IPS-NIHi7 (cell line): ENCODE measurements around the gene PPIF.

Source experiments
- DNase-seq: peaks from one replicate; pipeline ENCODE4 v3.0.0; 2012; ENCODE audit warnings: mixed read lengths; ENCODE audit errors: extremely low spot score

PPIF gene

DNA sequence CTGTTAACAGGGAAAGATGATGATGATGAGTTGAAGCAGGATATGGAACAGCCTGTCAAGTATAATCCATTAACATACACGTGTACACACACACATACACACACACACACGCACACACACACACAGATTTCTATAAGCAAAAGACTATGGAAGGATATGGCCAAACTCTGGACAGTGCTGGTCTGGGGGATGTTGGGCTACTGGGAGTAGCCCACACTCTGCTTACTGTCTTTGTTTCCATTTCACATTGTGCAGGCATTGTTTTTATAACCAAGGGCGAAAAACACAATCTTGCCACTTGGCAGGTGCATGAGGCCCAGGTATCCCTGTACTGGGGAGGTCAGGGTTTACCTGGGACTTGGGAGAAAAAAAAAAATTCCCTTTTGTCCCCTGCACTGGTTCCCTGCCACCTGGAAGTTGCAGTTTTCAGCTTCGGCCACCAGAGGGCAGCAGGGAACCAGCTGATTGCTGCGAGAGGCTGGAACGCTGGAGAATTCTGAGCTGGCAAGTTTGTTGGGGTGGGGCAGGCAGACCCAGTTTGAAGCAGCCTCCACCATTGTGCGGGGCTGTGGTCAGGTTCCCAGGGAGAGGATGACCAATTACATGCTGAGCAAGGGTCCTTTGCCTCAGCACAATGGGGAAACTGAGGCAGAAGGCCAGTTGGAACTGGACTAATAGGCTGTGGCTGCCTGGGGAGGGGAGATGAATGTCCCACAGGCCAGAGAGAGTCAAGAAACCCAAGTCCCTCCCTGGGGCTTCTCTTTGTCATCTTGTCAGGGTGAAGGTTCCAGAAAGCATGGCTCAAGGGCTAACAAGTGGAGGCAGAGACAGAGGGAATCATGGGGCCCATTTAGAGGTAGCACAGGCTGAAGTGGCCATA is 27.3 kb downstream of the PPIF start:
- peak; percentile 93 for DNase-seq

DNA sequence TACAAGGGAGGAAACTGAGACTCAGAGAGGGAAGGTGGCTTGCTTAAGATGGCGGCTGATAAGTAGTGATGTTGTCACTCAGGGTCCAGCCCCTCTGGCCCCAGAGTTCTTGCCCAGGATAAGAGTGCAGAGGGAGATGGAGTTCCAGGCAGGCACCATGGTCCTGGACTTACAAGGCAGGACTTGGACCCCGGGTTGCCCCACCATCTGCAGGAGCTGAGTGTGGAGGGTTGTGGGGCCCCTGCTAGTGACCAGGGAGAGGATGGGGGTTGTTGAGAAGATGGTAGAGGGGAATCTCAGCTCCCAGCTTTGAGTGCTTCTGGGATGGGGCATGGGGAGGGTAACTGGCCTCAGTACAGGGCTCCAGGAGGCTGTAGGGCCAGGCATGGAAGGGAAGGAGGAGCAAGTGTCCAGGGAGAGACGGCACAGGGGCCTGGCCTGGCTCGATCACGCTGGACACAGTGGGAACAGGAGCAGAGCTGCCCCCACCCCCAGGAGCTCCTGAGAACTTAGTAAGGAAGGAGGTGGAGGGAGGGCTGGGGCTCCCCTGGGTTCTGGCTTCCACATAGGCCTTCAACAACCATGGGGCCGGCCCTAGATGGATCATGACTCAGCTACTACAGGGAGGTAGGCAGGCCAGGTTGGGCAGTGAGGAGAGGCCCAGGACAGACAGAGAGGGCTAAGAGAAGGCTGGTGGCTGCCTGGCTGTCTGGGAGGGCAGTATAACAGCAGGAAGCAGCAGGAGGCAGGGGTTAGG is 28.2 kb downstream of the PPIF start:
- DNase-seq: no peak

DNA sequence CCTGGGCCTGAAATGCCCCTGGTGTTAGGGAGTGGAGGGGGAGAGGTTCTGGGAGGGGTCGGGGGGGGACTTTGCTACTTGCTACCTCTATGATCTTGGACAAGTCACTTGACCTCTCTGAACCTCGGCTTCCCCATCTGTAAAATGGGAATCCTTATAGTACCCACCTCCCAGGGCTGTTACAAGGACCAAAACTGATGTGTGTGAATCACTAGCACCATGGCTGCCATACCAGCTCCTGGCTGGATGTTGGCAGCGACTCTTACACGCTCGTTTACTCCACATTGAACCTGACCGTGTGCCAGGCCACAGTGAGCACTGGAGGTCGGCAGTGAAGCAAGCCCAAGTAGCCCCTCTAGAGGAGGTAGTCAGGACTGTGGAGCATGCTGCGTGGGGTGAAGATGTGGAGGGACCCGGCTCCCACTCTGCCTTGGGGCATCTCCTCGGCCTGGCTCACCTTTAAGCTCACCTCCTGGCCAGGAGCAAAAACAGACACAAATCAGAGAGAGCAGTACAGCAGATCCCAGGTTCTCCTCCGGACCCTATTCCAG is 28.9 kb downstream of the PPIF start:
- no peak for DNase-seq

DNA sequence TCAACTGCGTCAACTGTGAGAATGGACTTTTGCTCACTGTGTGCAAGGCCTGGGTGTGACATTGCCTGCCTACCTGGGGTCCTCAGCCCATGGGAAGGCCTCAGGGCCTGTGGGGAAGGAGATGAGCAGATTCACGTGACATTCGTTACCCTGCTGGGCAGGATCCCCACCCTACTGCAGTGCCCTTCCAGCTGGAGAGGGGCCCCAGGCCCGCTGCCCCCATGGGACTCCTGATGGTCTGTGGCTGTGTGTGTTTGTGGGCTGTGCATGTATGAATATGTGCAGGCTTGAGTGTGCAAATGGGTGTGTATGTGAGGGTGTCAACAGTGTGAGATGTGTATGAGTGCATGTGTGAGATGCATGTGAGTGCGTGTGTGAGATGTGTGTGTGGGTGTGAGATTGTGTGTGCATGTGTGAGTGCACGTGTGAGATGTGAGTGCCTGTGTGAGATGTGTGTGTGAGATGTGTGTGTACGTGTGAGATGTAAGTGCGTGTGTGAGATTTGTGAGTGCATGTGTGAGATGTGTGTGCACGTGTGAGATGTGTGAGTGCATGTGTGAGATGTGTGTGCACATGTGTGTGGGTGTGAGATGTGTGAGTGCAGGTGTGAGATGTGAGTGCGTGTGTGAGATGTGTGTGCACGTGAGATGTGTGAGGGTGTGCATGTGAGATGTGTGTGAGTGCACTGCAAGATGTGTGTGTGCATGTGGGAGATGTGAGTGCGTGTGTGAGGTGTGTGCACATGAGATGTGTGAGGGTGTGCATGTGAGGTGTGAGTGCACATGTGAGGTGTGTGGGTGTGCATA is 29.7 kb downstream of the PPIF start:
- no peak for DNase-seq

- no peak for DNase-seq
Measured at GRCh38 chr10:79377557-79378382, 30.5 kb downstream of the PPIF start.

DNA sequence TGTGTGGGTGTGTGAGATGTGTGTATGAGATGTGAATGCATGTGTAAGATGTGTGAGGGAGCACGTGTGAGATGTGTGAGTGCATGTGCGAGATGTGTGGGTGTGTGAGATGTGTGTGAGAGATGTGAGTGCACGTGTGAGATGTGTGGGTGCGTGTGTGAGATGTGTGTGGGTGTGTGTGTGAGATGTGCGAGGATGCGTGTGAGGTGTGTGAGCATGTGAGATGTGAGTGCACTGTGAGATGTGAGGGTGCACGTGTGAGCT is 31.0 kb downstream of the PPIF start:
- DNase-seq: no peak

DNA sequence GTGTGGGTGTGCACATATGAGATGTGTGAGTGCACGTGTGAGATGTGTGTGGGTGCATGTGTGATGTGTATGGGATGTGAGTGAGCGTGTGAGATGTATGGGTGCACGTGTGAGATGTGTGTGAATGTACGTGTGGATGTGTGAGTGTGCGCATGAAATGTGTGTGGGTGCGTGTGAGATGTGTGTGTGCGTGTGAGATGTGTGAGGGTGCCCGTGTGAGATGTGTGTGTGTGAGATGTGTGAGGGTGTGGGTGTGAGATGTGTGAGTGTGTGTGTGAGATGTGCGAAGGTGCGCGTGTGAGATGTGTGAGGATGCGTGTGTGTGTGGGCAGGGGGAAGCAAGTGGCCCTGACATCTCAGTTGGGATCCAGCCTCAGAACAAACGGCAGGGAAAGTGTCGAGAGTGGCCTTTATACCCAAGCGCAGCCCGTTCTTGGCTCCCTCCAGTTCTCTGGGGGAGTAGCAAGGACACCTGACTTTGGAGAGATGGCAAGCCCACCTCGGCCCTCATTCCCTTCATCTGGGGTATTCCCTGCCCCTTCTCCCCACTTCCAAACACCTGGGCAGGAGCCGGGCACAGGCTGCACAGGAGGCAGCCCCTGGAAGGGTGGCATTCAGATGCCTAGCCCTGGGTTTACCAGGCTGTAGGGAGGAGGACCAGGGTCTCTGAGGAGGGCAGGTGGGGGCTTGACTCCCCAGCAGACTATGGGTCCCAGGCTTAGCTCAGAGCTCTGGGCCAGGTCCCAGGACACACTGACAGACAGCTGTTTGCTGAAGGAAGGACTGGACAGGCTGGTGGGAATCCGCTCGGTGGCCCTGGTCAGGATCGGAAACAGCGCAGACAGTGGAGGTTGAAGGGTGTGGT is 31.6 kb downstream of the PPIF start:
- no peak for DNase-seq

GRCh38 chr10:79379512-79380124 is 32.3 kb downstream of the PPIF start:
- DNase-seq: no peak

DNA sequence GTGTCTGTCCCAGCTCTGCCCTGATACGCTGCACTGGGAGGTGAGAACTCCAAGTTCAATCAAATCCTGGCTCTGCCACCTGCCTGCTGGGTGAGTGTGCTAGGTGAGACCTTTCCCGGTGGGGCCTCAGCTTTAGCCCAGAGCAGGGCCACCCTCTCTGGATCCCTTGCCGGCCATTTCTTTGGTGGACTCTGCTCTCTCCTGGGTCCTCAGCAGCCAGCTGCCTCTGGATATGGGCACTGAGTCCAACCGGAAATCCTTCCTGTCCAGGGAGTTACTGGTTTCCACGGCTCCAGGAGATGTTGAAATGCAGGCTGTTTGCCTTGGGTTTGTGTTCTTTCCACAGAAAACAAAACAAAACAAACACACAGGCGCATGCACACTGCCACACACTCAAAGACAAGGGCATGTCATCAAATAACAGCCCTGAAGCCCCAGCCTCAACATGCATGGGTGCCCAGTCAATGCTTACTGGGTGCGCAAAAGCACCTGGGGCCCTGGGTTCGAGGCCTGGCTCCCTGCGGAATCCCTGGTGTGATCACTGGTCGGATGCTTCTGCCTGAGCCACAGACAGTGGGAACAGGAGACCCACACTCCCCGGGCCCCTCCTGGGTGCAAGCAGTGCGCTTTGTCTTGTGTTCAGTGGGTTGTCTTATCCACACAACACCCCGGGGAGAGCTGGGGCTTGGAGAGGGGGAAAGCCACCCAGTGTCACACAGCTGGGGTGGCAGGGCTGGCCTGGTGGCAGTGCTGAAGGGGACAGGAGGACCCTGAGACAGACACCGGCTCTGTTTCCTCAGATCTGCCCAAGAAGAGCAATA is 33.1 kb downstream of the PPIF start:
- DNase-seq: no peak

DNA sequence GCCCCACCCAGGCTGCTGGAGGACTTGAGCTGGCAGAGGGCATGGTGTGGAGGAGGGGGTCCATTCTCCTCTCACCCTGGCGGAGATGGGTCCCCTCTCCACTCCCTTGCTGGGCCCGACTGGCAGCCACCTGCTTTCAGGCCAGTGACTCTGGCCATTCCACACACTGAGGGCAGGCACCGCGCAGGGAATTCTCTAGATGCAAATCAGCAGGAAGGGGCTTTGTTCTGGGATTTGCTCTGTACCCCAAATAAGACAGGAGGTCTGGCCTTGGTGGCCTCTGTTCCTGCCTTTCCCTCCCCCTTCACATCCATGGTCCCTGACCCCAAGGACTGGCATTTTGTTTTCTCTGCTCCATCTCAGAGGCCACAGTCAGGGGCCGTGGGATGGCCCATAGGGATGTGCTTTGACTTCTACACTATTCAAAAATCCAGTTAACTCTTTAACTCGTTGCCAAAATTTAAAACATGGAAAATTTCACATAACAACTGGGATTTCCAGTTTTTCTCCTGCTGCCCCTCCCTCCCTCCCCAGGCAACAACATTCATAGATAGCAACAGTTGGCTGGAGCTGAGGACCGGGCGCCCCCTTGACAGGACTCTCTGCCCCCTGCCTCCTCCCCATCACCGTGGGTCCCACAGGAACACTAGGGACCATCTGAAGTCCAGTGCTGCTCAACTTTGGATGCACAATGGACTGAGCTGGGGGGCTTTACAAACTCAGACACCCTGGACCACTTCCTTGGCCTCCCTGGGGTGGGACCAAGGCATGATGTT is 33.9 kb downstream of the PPIF start:
- DNase-seq: peak; percentile 10

DNA sequence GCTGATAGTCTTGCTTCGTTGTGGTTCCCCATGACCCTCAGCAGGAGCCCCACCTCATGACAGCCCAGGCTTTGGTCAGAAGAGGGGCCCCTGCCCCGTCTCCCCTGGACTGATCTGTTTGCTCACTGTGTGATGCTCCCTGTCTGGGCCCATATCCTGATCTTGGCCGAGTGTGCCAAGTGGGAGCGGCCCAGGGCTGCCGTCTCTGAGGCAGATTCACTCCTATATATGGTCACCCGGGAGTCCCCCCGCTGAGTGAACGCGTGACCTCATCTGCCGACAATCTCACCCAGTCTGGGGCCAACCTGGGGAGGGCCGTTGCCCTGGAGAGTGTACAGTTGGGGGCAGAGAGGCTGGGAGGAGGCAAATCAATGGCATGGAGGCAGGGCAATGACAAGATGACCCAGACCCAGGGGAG is 34.5 kb downstream of the PPIF start:
- peak; percentile 64 for DNase-seq

DNA sequence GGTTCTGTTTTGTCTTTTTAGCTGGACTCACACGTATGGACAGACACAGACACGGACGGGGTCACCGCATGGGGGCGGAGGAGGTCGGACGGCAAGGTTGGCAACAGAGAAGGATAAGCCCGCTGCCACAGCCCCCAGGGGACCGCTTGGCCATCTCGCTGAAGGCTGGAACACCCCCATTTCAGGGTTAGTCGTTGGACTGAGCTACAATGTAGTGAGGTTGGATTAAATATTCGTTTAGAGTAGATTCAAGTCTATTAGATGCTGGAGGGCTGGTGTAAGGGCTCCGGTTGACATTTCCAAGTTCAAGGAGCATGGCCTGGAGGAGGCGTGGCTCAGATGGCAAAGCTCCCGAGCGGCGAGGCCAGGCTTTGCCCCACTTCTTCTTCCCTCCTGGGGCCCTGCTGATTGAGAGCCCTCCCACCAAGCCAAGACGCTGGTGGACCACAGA is 35.2 kb downstream of the PPIF start:
- DNase-seq: peak; percentile 16

GRCh38 chr10:79383974-79384606 is 36.8 kb downstream of the PPIF start:
- DNase-seq: peak; percentile 8

DNA sequence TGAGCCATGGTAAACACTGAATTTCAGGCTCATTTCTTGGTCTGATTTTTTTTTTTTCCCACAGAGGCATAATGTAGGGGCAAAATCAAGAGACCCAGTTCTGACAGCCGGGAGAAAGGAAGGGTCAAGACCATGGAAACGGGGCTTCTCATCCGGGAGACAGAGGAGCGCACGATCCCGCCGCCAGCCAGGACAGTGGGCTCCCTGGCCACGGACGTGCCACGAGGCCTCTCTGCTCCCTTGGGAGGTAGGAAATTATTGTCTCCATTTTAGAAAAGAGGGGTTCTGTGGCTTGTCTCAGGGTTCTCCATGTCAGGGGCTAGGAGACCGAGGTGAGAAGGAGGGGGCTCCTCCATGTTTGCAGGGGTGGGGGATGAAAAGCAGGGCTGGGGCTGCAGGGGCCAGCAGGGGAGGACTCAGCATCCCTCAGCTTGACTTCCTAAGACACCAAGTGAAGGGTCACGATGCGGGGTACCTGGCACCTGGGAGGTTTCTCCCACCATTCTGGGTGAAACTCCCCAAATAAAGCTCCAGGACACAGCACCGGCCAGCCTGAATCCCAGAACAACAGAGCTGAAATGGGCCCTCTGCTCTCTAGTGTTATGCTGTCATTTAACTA is 37.6 kb downstream of the PPIF start:
- no peak for DNase-seq

DNA sequence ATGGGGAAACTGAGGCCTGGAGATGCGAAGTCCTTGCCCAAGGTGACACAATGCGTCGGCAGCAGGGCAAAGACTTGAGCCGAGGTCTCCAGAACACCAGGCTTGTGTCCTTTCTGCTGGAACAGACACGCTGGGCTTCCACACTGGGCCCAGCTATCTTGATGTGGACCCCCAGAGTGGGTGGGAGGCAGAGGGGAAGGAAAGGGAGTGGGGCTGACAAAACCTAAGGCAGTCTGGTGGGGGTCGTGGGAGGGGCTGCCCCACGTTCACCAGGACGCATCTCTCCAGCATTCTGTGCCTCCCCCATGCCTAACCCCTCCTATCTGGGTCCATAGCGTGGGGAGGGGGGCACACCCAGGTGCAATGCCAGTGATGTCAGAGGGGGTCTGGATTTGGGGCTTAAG is 38.1 kb downstream of the PPIF start:
- peak; percentile 4 for DNase-seq

DNA sequence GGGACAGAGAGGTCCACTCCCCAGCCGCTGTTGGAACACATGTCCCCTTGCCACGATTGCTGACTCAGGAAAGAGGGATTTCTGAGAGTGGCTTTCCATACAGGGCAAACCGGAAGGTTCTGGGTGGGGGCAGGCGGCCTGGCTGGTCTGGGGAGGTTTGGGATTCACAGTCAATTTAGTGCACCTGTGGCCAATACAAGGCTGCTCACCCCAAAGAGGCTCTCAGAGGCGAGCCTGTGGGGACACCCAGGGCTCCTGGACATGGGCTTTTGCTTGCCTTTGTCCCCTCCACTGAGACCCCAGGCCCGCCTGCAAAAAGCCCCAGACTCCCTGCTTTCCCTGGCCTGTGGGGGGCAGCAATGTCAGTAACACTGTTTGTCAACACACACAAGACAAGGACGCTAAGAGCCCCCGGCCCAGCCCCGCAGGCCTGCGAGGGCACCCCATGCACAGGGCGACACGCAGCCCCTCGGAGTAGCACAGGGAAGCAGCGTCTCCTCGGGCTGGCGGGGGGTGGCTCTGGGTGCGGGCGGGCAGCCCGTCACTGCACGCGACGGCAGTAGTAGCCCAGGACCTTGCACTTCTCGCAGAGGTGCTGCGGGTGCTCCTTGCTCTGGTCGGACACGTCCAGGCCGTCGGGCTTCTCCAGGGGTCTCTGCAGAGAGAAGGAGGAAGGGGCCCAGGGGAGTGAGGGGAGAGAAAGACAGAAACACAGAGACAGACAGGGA is 38.7 kb downstream of the PPIF start:
- DNase-seq: peak; percentile 69
